Right lobe of liver (tissue), 6 donors: ENCODE data around the gene ABCD2. TPM values are rescaled to one million over a fixed set of nuclear protein-coding genes. Genes with fewer than 3 reads are reported as not detected.

ENCODE experiments used
- ATAC-seq, 4 donors: fragments of 200-7000 bp; cut with Tn5 transposase; one replicate each; pipeline ENCODE4 v1.9.1; 2020; ENCODE audit warnings: mild to moderate bottlenecking in 4 of 4, moderate library complexity in 4 of 4
- DNase-seq, 3 donors: peaks; one replicate each; pipeline ENCODE4 v3.0.0-alpha.2; 2020
- H3K27ac ChIP-seq, 3 donors: fragments of 200-600 bp; one replicate each; pipeline ENCODE4 v1.8.0; 2022
- H3K27me3 ChIP-seq, 2 donors: fragments of 200-600 bp; one replicate each; pipeline ENCODE4 v1.8.0; 2022
- H3K36me3 ChIP-seq, 4 donors: fragments of 200-600 bp; sonication (generic) in 1 of 4; one replicate each; pipeline versions ENCODE4 v1.5.1 to v1.8.0; 2017 to 2022; ENCODE audit warnings: control low read depth in 1 of 4
- H3K4me1 ChIP-seq, 4 donors: fragments of 200-600 bp; sonication (generic) in 1 of 4; one replicate each; pipeline versions ENCODE4 v1.5.1 to v1.8.0; 2017 to 2022; ENCODE audit warnings: control low read depth in 1 of 4
- H3K4me3 ChIP-seq, 3 donors: fragments of 200-600 bp; one replicate each; pipeline ENCODE4 v1.8.0; 2022
- H3K9me3 ChIP-seq, 4 donors: fragments of 200-600 bp; sonication (generic) in 1 of 4; one replicate each; pipeline versions ENCODE4 v1.5.1 to v1.8.0; 2017 to 2022; ENCODE audit warnings: control low read depth in 1 of 4
- POLR2A ChIP-seq: fragments of 450-650 bp; IDR thresholded peaks from one replicate; pipeline ENCODE4 v1.6.1; 2017; ENCODE audit warnings: antibody characterized with exemption, mild to moderate bottlenecking
- WGBS: methylation state at CpG from one replicate; pipeline ENCODE4 v1.1.6; 2018; ENCODE audit warnings: low coverage, low lambda C conversion rate; ENCODE audit not compliant: insufficient coverage; ENCODE audit errors: missing lambda C conversion rate; 5-methylcytosine and 5-hydroxymethylcytosine counted together
- intact Hi-C, 2 donors: fragments of 100-400 bp; cut with DNase I; formaldehyde crosslinking; loops; one replicate each; pipeline versions ENCODE4 v1.11.2 to v1.14.1; 2022
- long read RNA-seq: library from polyadenylated mRNA; unstranded; transcript quantifications from one replicate; pipeline ENCODE4 v2.0.0, GENCODE V29; 2019
- total RNA-seq, 6 experiments: library from RNA; depleted of rRNA in 2 of 6; stranded (reverse); fragments of >200 nt in 2 of 6; fragmentation: NEBNext Ultra II Directional in 3 of 6; extraction: Animal tissue kit (Norgen Biotek cat#: 25700) in 3 of 6; gene quantifications; one replicate each; pipeline versions ENCODE4 v1.1.0 to v1.2.4, GENCODE V29; 2016 to 2023
- TF ChIP-seq, protein P1 (sequence below), 4 donors: fragments of 200-600 bp in 3 of 4; fragments of 450-650 bp in 1 of 4; IDR thresholded peaks; one replicate each; pipeline versions ENCODE4 v1.5.1 to v1.8.0; 2016 to 2022; ENCODE audit warnings: antibody characterized with exemption in 4 of 4, mild to moderate bottlenecking in 2 of 4
- donor health status: DM: no; HTN: yes; CAD: no.
- donor health status: DM: no; HTN: no; CAD: no.
- donor health status: DM: no; HTN: no; CAD: no.
- donor health status: DM: no; HTN: yes; CAD: no.
- donor health status: DM: no; HTN: yes; CAD: no.

Gene ABCD2
- total RNA-seq, result under 1 TPM in 4 of 6 experiments, not detected in 2; 0.05 to 0.25 (median 0.09) TPM
- long read RNA-seq, result 0 reads

DNA sequence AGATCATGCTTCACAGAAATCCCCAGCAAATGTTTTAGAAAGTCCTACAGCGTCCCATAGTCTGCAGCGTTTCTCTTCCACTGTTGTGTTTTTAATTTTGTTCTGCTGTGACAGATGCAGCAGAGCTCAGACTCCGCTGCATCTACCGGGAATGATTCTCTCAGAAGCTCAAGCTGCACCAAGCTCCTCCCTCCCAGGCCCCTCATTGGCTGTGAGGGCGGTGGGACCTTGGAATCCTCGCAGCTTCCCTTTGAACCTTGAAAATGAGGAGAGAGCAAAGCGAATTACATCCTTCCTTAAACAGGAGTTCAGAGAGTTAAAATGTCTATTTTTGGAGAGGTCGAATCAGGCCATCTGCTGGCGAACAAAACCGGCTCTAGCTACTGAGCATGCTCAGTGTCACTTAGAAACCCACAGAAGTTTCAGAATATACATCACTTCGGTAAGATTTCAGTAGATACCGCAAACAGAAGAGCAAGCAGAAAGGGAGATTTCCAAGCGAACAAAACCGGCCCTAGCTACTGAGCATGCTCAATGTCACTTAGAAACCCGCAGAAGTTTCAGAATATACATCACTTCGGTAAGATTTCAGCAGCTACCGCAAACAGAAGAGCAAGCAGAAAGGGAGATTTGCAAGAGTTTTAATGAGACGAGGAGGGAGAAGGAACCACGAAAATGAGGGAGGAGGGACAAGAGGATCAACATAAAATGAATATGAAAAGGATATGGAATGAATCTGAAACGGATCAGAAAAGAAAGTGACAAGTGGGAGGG lies at the start of gene ABCD2:
Gene ABCD2 (minus strand): TSS at position 144 of the 774 bp plus-strand sequence. CDS start 188 bp downstream, outside the sequence.
- H3K27me3 ChIP-seq, result no peaks in the 10 kb centered on the region
- DNase-seq, result peak; percentile 26 to 49 (median 45)
- WGBS, result under 1% methylated on average over 20 of the region's 20 CpGs
- no peaks in the 10 kb centered on the region for H3K9me3 ChIP-seq
- peak within 1 kb of the TSS; percentile 39 to 58 (median 55) for H3K4me3 ChIP-seq
- peaks cover 0 to 5% (median 0%) of the 10 kb centered on the region in 4 donors for H3K4me1 ChIP-seq
- TF ChIP-seq, protein P1, sequence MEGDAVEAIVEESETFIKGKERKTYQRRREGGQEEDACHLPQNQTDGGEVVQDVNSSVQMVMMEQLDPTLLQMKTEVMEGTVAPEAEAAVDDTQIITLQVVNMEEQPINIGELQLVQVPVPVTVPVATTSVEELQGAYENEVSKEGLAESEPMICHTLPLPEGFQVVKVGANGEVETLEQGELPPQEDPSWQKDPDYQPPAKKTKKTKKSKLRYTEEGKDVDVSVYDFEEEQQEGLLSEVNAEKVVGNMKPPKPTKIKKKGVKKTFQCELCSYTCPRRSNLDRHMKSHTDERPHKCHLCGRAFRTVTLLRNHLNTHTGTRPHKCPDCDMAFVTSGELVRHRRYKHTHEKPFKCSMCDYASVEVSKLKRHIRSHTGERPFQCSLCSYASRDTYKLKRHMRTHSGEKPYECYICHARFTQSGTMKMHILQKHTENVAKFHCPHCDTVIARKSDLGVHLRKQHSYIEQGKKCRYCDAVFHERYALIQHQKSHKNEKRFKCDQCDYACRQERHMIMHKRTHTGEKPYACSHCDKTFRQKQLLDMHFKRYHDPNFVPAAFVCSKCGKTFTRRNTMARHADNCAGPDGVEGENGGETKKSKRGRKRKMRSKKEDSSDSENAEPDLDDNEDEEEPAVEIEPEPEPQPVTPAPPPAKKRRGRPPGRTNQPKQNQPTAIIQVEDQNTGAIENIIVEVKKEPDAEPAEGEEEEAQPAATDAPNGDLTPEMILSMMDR (IDR thresholded peaks at IDR 0.05), result peak in 2 of 4 donors; percentile 14 to 16
- no peak for TF ChIP-seq POLR2A
- intact Hi-C loops, result no loop called here
- H3K27ac ChIP-seq, result peak within 1 kb of the TSS; percentile 20 to 41 (median 23)
- no peaks in the 10 kb centered on the region for H3K36me3 ChIP-seq
- ATAC-seq, result peak; percentile 89 to 93 (median 91)

DNA sequence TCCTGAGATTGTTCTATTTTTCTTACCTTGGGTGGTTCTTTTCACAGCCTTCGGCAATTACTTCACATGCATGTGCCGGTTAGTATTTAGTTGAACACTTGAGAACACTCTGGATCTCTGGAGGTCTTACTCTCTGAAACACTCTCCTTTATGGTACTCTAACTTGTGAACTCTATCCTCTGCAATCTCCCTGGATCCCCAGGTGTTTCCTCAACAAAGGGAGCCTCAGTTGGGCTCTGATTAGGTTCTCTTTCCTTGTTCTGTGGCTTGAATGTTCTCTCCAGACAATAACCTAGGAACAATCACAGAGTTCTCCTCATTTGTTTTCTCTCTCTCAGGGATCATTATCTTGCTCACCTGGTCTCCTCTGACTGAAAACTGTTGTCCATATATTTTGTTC lies 40.5 kb upstream of the ABCD2 start:
- no peak overlapping the region for H3K27ac ChIP-seq
- ATAC-seq, result no peak
- no peaks in the 10 kb centered on the region for H3K4me1 ChIP-seq
- no peaks in the 10 kb centered on the region for H3K9me3 ChIP-seq
- TF ChIP-seq POLR2A, result no peak
- TF ChIP-seq, protein P1 (IDR thresholded peaks at IDR 0.05), result no peak
- WGBS, result 92% methylated on average over 2 of the region's 2 CpGs
- intact Hi-C loops, result no loop called here
- no peaks in the 10 kb centered on the region for H3K36me3 ChIP-seq
- H3K27me3 ChIP-seq, result no peaks in the 10 kb centered on the region
- H3K4me3 ChIP-seq, result no peak overlapping the region
- DNase-seq, result no peak

DNA sequence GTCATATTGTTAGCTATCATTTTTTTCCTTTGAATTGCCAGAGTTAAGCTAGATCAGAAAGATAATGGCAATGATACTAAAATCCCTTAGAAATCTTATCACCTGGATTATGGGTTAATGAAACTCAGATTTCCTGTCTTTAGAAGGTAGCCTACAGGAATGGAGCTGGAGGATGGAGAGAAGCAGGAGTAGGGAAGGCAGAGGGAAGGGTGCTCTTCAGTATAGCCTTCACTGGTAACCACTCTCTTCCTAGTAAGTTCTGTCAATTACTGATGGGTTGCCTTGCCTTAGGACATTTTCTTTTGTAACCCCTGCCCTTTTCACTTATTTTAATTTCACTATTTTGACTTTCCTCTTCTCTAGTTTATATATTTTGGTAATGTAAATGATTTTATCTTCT lies 27.8 kb upstream of the ABCD2 start:
- Histone ChIP-seq H3K36me3 (no peaks in the 10 kb centered on the region), H3K4me3 (no peak overlapping the region), H3K27me3 (no peaks in the 10 kb centered on the region), H3K27ac (no peak overlapping the region), H3K4me1 (peaks cover 0 to 14% (median 2%) of the 10 kb centered on the region in 4 donors), H3K9me3 (no peaks in the 10 kb centered on the region)
- DNase-seq (no peak), ATAC-seq (peak; percentile 18 to 57 (median 41))
- no peak for TF ChIP-seq POLR2A
- TF ChIP-seq, protein P1 (IDR thresholded peaks at IDR 0.05), result no peak
- intact Hi-C loops, result no loop called here

DNA sequence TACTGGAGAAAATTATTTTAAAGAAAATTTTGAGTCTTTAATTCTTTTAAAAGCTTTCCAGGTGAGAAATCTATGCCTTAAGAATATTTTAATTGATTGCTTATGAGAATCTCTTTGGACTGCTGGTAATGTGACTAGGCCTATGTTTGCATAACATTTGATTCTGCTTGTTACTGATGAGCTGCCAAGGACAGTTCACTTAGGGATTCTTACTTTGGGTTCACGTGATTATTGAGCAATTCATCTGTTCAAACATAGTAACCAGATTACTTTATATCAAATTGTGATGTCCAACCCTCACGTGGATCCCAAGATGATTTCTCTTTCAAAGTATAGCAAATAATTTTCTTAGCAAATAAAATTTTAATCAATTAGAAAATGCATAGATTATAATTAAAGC lies 27.4 kb upstream of the ABCD2 start:
- H3K27me3 ChIP-seq, result no peaks in the 10 kb centered on the region
- peaks cover 0 to 14% (median 2%) of the 10 kb centered on the region in 4 donors for H3K4me1 ChIP-seq
- H3K27ac ChIP-seq, result no peak overlapping the region
- H3K36me3 ChIP-seq, result no peaks in the 10 kb centered on the region
- 31% methylated on average over 2 of the region's 2 CpGs for WGBS
- intact Hi-C loops, result no loop called here
- no peak for DNase-seq
- no peak for TF ChIP-seq POLR2A
- TF ChIP-seq, protein P1 (IDR thresholded peaks at IDR 0.05), result no peak
- ATAC-seq, result peak; percentile 86 to 97 (median 92)
- H3K9me3 ChIP-seq, result no peaks in the 10 kb centered on the region
- no peak overlapping the region for H3K4me3 ChIP-seq
